Stimulated activated effector memory CD8-positive, alpha-beta T cell treated with anti-CD3 and anti-CD28 coated beads, Interleukin-12 subunit alpha, Interleukin-12 subunit beta, amount 100 ng/mL, for 72 hours (primary cell): Measurements from ENCODE around the gene SLC5A11.
"Not testable (repeated sequence)": the region's sequence is repeated elsewhere in the genome, so short reads cannot be mapped to it uniquely, and the experiment has no call there.

Experiments
- ATAC-seq: fragments of 150-1000 bp; cut with Tn5 transposase; 2 replicates; pipeline ENCODE4 v1.10.0; 2021
- DNase-seq, 2 donors: peaks; one replicate each; pipeline ENCODE4 v3.0.0; 2021 to 2022; ENCODE audit warnings: low spot score in 2 of 2
- H3K27ac Mint-ChIP-seq: one replicate; pipeline ENCODE4 v1.8.0; 2022; ENCODE audit warnings: mild to moderate bottlenecking, mixed read lengths
- H3K36me3 Mint-ChIP-seq: one replicate; pipeline ENCODE4 v1.8.0; 2022; ENCODE audit warnings: mild to moderate bottlenecking, mixed read lengths
- H3K4me1 Mint-ChIP-seq: one replicate; pipeline ENCODE4 v1.8.0; 2022; ENCODE audit warnings: mixed read lengths
- H3K4me3 Mint-ChIP-seq: one replicate; pipeline ENCODE4 v1.8.0; 2022; ENCODE audit warnings: mild to moderate bottlenecking, mixed read lengths
- H3K9me3 Mint-ChIP-seq: one replicate; pipeline ENCODE4 v1.8.0; 2022; ENCODE audit warnings: mixed read lengths

The SLC5A11 gene

DNA sequence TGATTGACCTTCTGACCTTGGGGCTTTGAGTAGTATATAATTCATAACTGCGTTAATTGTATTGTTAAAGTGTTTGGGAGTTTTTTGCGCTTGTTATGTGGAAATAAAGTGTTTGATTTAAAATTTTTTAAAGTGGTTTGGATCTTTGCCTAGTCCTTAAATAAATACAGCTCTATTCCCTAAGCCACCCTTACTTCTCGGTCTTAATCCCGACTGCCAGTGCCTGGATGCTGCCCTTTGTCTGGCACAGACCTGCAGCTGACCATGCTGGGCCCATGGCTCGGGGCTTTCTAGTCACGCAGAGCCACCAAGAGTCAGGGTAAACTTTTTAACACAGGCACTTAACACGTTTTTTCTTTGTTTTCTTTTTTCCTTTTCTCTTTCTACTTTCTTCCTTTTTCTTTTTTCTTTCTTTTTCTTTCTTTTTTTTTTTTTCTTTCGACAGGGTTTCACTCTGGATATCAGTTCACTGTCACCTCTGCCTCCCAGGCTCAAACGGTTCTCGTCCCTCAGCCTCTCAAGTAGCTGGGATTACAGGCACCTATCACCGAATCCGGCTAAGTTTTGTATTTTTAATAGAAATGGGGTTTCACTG lies 19.6 kb upstream of the SLC5A11 start:
- Mint-ChIP-seq H3K27ac (peak overlapping the region; percentile 63), H3K4me3 (no peak overlapping the region), H3K36me3 (peaks cover 71% of the 10 kb centered on the region), H3K9me3 (no peaks in the 10 kb centered on the region), H3K4me1 (no peaks in the 10 kb centered on the region)
- ATAC-seq (no peak), DNase-seq (no peak)

GRCh38 chr16:24826817-24827566 lies 18.8 kb upstream of the SLC5A11 start:
- Mint-ChIP-seq H3K4me3 (no peak overlapping the region), H3K9me3 (no peaks in the 10 kb centered on the region), H3K27ac (peak overlapping the region; percentile 63), H3K36me3 (peaks cover 63% of the 10 kb centered on the region), H3K4me1 (no peaks in the 10 kb centered on the region)
- ATAC-seq, result no peak
- DNase-seq, result no peak

DNA sequence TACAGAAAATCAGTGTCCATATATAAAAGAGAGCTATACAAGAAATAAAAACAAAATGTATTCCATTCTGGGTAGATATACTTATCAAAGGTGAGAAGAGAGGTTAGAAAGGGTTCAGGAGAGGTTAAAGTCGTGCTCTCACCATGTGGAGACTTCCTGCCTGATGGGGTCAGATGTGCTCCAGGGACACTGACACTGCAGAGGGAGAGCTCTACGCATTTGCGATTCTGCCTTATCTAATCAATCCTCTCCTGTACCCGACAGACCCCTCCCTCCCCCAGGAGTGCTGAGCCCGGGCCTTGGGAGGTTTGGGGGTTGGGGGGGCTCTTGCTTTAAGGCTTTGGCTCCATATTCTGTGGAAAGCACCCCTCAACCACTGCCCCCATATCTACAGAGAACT lies 16.6 kb upstream of the SLC5A11 start:
- DNase-seq (no peak), ATAC-seq (no peak)
- Mint-ChIP-seq H3K9me3 (no peaks in the 10 kb centered on the region), H3K4me1 (no peaks in the 10 kb centered on the region), H3K36me3 (peaks cover 41% of the 10 kb centered on the region), H3K4me3 (no peak overlapping the region), H3K27ac (no peak overlapping the region)

DNA sequence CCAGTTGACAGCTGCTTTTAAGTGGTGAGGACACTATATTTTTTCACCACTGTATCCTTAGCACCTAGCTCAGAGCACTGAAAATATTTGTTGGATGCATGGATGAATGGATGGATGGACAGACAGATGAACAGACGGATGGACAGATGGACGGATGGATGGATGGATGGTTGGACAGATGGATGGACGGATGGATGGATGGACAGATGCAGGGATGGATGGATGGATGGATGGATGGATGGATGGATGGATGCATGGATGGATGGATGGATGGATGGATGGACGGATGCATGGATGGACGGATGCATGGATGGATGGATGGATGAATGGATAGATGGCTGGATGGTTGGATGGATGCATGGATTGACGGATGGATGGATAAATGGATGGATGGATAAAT lies 12.4 kb upstream of the SLC5A11 start:
- Mint-ChIP-seq H3K4me3 (no peak overlapping the region), H3K9me3 (no peaks in the 10 kb centered on the region), H3K36me3 (peaks cover 10% of the 10 kb centered on the region), H3K27ac (no peak overlapping the region), H3K4me1 (no peaks in the 10 kb centered on the region)
- DNase-seq (no peak), ATAC-seq (no peak)

DNA sequence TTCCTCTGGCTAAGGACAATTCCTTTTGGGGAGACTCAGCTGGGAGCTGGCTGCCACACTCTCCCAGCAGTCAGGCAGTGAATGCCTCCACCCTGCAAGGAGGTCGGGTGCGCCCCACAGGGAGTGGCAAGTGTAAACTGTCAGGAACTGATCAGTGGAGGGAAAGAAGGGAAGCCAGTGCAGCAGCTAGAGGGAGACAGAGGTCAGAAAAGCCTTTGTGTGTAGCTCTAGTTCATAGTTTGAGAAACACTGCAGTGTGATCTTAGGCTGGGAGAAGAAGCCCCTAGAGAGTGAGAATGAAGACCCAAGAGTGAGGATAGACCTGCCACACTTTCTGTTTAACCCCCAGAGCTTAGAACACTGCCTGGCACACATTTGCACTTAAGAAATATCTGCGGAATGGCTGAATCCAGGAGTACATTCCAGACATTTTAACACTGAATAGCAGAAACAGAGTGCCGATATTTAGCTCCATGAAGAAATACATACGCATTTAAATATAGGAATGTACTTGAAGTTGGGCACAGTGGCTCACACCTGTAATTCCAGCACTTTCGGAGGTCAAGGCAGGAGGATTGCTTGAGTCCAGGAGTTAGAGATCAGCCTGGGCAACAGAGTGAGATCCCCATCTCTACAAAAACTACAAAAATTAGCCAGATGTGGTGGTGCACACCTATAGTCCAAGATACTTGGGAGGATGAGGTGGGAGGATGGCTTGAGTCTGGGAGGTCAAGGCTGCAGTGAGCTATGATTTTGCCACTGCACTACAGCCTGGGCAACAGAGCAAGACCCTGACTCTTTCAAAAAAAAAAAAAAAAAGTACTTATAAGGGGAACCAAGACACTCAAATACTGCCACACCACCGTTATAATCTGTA lies 11.1 kb upstream of the SLC5A11 start:
- H3K27ac Mint-ChIP-seq, result no peak overlapping the region
- H3K36me3 Mint-ChIP-seq, result no peaks in the 10 kb centered on the region
- no peaks in the 10 kb centered on the region for H3K4me1 Mint-ChIP-seq
- no peak overlapping the region for H3K4me3 Mint-ChIP-seq
- DNase-seq (no peak), ATAC-seq (peak; percentile 40)
- H3K9me3 Mint-ChIP-seq, result no peaks in the 10 kb centered on the region

DNA sequence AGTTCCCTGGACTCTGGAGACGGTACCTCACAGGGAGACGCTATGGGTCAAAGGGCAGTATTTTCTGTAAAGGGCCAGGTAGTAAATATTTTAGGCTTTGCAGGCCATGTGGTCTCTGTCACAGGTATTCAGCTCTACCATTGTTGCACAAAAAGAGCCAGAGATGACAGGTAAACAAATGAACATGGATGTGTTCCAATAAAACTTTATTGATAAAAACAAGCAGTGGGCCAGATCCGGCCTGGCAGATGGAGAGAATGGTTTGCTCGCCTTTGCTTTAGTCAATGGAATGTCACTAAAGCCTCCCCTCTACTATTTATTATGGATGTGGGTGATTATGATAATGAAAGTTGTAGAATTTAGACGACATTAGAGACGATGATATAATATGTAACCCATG lies 8.9 kb upstream of the SLC5A11 start:
- DNase-seq, result no peak
- H3K27ac Mint-ChIP-seq, result no peak overlapping the region
- no peaks in the 10 kb centered on the region for H3K9me3 Mint-ChIP-seq
- ATAC-seq, result no peak
- no peak overlapping the region for H3K4me3 Mint-ChIP-seq
- H3K36me3 Mint-ChIP-seq, result no peaks in the 10 kb centered on the region
- peaks cover 5% of the 10 kb centered on the region for H3K4me1 Mint-ChIP-seq

GRCh38 chr16:24837969-24838368 lies 7.8 kb upstream of the SLC5A11 start:
- ATAC-seq, result no peak
- no peak overlapping the region for H3K27ac Mint-ChIP-seq
- H3K4me3 Mint-ChIP-seq, result no peak overlapping the region
- H3K9me3 Mint-ChIP-seq, result no peaks in the 10 kb centered on the region
- no peaks in the 10 kb centered on the region for H3K36me3 Mint-ChIP-seq
- DNase-seq, result no peak
- peaks cover 5% of the 10 kb centered on the region for H3K4me1 Mint-ChIP-seq

DNA sequence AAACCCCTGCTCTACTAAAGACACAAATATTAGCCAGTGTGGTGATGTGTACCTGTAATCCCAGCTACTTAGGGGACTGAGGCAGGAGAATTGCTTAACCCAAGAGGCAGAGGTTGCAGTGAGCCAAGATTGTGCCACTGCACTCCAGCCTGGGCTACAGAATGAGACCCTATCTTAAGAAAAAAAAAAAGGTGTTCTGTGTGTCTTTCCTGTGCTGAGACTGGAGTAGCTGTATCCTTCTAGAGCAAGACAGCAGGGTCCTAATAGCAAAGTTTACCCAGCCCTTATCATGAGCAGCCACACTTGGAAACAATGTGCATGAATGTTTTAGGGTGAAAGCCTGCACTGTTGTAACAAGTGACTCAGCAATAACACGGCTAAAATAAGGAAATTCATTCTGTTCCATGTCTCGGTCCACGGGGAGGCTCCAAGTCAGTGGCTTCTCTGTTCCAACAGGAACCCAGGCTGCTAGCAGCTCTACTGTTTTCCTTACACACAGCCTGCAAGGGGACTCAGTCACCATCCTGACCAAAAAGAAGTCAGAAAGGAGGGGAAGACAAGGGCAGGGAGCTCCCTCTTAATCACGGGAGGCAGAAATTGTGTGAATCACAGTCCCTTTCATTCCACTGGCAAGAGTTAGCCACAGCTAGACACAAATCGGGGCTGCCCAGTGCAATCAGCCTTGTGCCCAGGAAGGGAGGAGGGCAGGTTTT lies 7.1 kb upstream of the SLC5A11 start:
- ATAC-seq, result no peak
- H3K36me3 Mint-ChIP-seq, result no peaks in the 10 kb centered on the region
- peaks cover 5% of the 10 kb centered on the region for H3K4me1 Mint-ChIP-seq
- no peak overlapping the region for H3K4me3 Mint-ChIP-seq
- H3K9me3 Mint-ChIP-seq, result no peaks in the 10 kb centered on the region
- no peak overlapping the region for H3K27ac Mint-ChIP-seq
- no peak for DNase-seq

DNA sequence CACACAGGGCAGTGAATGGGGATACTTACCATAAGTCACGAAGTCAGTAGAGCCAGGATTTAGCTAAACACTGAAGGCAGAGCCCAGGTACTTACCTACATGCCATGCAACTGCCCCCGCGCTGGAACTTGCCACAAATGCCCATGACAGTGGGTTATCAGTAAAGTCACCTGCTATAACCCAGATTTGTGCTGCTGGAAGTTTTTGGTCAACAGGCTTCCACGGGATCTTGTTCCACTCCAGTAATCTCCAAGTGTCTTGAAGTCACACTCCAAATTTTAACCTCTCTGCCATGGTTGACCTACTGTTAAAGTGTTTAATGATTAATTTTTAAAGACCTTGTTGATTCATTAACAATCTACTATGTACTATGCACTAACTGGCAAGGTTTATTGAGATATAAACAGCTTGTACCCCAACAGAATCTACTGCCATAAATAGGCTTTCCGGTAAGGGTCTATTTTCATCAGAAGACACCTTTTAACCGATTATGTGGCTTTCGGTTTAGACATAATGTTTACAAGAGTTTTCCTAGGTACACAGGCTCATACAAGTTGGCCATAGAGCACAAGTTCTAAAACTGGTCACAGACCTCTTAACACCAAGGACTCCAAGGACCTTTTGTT lies 6.3 kb upstream of the SLC5A11 start:
- peaks cover 9% of the 10 kb centered on the region for H3K4me1 Mint-ChIP-seq
- ATAC-seq (no peak), DNase-seq (no peak)
- no peak overlapping the region for H3K4me3 Mint-ChIP-seq
- H3K27ac Mint-ChIP-seq, result no peak overlapping the region
- no peaks in the 10 kb centered on the region for H3K36me3 Mint-ChIP-seq
- no peaks in the 10 kb centered on the region for H3K9me3 Mint-ChIP-seq

GRCh38 chr16:24841291-24841690 lies 4.5 kb upstream of the SLC5A11 start:
- no peaks in the 10 kb centered on the region for H3K36me3 Mint-ChIP-seq
- H3K4me1 Mint-ChIP-seq, result peaks cover 11% of the 10 kb centered on the region
- DNase-seq (no peak), ATAC-seq (no peak)
- H3K4me3 Mint-ChIP-seq, result no peak overlapping the region
- no peak overlapping the region for H3K27ac Mint-ChIP-seq
- no peaks in the 10 kb centered on the region for H3K9me3 Mint-ChIP-seq

DNA sequence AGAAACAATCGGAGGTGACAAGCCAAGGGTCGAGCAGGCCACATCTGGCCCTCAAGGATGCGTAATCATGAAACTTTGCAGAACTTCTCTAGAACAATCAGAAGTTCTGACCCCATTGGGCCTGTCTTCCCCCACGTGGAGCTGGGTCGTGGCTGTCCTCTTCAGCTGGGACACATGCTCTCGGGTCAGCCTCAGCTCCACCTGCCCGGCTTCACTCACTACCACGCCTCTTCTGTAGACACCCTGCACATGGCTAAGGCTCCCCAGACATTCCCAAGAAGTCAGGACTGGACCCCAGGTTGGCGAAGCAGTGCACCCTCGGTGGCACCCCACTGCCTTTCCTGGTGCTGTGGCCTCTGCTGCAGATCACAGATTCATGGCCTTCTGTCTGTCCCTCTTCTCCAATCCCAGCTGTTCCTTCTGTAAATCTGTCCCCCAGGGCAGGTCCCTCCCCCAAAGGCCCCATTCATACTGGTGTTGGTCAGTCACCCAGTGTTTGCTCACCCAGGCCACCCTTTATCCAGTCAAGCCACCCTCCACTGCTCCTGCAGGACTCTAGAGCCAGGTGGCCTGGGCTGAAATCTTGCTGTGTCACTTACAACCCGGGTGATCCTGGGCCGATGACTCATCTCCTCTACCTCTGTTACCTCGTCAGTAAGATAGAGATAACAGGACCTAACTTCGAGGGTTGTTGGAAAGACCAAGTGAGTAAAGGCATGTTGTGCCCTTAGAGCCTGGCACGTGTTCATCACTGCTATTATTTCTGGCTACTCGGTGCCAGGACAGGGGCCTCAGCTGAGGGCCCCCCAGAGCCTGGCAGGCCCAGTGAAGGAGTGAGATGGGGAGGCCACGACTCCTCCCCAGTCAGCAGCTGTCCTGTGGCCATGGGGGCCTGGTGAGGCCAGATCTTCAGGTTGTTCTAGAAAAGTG lies 1.4 kb upstream of the SLC5A11 start:
- ATAC-seq (peak; percentile 68), DNase-seq (no peak)
- H3K36me3 Mint-ChIP-seq, result no peaks in the 10 kb centered on the region
- H3K27ac Mint-ChIP-seq, result no peak overlapping the region
- H3K4me1 Mint-ChIP-seq, result peaks cover 11% of the 10 kb centered on the region
- no peaks in the 10 kb centered on the region for H3K9me3 Mint-ChIP-seq
- H3K4me3 Mint-ChIP-seq, result no peak overlapping the region

DNA sequence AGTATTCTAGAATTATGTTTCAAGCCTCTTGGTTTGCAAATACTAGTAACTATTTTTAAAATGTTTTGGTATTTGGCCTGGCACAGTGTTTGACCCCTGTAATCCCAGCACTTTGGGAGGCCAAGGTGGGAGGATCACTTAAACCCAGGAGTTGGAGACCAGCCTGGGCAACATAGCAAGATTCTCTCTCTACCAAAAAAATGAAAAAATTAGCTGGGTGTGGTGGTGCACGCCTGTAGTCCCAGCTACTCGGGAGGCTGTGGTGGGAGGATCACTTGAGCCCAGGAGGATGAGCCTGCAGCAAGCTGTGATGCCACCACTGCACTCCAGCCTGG lies 765 bp upstream of the SLC5A11 start:
- H3K36me3 Mint-ChIP-seq, DNase-seq, H3K27ac Mint-ChIP-seq, H3K4me3 Mint-ChIP-seq, H3K9me3 Mint-ChIP-seq, ATAC-seq: not testable (repeated sequence)
- H3K4me1 Mint-ChIP-seq, result peaks cover 11% of the 10 kb centered on the region

- ATAC-seq, result no peak
These were observed 990 bp downstream of the SLC5A11 start for GRCh38 chr16:24846548-24847357.

DNA sequence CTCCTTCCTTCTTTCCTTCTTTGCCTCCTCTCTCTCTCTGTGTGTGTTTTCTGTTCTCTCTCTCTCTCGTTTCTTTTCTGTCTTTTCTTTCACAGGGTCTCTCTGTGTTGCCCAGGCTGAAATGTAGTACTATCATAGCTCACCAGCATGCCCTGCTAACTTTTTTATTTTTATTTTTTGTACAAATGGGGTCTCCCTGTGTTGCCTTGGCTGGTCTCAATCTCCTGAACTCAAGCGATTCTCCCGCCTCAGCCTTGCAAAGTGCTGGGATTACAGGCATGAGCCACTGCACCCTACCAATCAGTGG lies 1.5 kb downstream of the SLC5A11 start:
- ATAC-seq, result no peak
- Mint-ChIP-seq H3K36me3 (peaks cover 8% of the 10 kb centered on the region), H3K4me3 (no peak overlapping the region), H3K27ac (no peak overlapping the region), H3K9me3 (no peaks in the 10 kb centered on the region), H3K4me1 (peaks cover 23% of the 10 kb centered on the region)
- DNase-seq, result no peak

More at GRCh38 chr16:24846548-24847357, 990 bp downstream of the SLC5A11 start:
- Mint-ChIP-seq H3K4me3 (no peak overlapping the region), H3K27ac (no peak overlapping the region), H3K36me3 (peaks cover 3% of the 10 kb centered on the region), H3K9me3 (no peaks in the 10 kb centered on the region), H3K4me1 (peaks cover 17% of the 10 kb centered on the region)
- DNase-seq, result no peak
